ENCODE measurements around the gene GSDMA.

Gene GSDMA

DNA sequence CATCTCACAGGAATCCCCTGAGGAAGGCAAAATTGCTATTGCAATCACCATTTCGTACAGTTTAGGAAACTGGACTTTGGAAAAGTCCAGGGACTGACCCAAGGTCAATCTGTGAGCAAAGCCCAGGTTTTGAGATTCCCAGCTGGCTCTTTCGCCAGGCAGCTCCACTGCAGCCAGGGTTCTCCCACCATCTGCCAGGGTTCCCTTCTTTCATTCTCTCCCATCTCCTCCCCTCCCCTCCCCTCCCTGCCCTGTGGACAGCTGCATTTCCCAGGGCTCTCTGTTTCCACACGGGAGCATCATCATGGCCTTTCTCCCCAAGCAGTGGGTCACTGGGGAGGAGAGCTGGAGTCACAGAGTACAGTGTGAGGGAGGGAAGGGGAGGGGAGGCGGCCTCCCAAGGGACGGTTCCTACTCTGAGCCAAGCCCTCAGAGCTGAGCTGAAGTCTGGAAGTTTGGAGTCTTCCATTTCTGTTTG is 11.9 kb upstream of the GSDMA start:
- no peak for DNase-seq (ENCODE audit: low spot score)
- TF ChIP-seq CTCF (IDR thresholded peaks at IDR 0.05; ENCODE audit: extremely low read depth, insufficient read depth, missing control alignments) = no peak
- in situ Hi-C loops (cut with MboI; ENCODE audit: low pct_unique_long_range_greater_than_20kb, low sequenced_read_pairs, unreplicated experiment) = no loop called here

DNA sequence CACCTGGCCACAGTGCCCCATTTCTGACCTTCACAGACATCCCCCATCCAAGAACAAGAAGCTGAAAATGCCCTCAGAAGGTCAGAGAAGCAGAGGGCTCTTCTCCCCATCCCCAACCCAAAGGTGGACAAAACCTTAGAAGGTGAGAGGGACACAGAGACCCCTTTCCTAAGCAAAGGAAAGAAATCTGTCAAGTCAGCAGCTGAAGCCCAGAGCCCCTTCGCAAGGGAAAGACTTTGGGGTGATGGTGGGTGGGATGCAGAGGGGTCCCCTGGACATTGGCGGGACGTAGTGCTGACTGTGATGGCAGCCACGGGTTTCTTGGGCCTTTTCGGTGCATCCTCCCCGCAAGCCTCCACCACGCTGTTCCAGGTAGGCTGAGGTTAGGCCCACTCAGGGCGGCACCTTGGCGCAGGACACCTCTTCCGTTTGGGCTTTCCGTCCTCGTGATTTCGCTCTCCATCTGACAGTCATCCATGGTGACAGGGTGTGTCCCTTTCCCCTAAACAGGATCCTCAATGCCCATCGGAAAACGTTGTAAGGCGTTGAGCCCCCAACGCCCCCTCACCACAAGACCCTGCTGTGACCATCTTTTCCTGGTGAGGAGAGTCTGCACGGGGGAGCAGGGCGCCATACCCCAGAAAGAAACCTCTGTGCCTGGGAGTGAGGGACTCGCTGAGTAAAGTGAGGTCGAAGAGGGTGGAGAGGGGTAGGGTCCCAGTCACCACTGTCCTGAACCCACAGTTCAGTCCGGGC is 10.7 kb upstream of the GSDMA start:
- in situ Hi-C loops (cut with MboI; ENCODE audit: low pct_unique_long_range_greater_than_20kb, low sequenced_read_pairs, unreplicated experiment) = no loop called here
- TF ChIP-seq CTCF (IDR thresholded peaks at IDR 0.05; ENCODE audit: extremely low read depth, insufficient read depth, missing control alignments) = no peak

GRCh38 chr17:39952680-39953470 is 9.9 kb upstream of the GSDMA start:
- no peak for TF ChIP-seq CTCF (IDR thresholded peaks at IDR 0.05; ENCODE audit: extremely low read depth, insufficient read depth, missing control alignments)
- peak; percentile 99 for DNase-seq (ENCODE audit: low spot score)
- in situ Hi-C loops (cut with MboI; ENCODE audit: low pct_unique_long_range_greater_than_20kb, low sequenced_read_pairs, unreplicated experiment) = no loop called here

More for the DNA sequence above, 10.7 kb upstream of the GSDMA start:
- no peak for DNase-seq (ENCODE audit: low spot score)

DNA sequence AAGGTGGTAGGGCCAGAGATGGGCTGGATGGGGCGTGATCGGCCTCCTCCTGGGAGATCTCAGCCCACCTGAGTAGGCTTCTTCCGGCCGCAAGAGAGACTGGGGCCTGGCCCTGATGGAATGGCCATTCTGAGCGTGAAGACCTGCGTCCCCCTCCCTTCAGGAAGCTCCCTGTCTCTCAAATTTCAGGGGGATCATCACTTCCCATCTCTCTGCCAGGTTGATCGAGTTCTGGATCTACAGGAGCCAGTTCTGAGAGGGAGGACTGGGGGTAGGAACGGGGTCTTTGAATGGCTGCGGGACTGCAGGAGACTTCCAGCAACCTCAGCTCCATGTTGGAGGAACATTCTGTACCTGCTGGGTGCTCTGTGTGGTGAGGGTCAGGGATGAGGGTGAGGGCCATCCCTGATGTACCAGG is 9.3 kb upstream of the GSDMA start:
- in situ Hi-C loops (cut with MboI; ENCODE audit: low pct_unique_long_range_greater_than_20kb, low sequenced_read_pairs, unreplicated experiment) = no loop called here
- no peak for TF ChIP-seq CTCF (IDR thresholded peaks at IDR 0.05; ENCODE audit: extremely low read depth, insufficient read depth, missing control alignments)
- DNase-seq (ENCODE audit: low spot score) = no peak

GRCh38 chr17:39954876-39955275 is 7.9 kb upstream of the GSDMA start:
- in situ Hi-C loops (cut with MboI; ENCODE audit: low pct_unique_long_range_greater_than_20kb, low sequenced_read_pairs, unreplicated experiment) = no loop called here
- no peak for DNase-seq (ENCODE audit: low spot score)

More at GRCh38 chr17:39954876-39955275, 7.9 kb upstream of the GSDMA start:
- TF ChIP-seq CTCF (IDR thresholded peaks at IDR 0.05; ENCODE audit: extremely low read depth, insufficient read depth, missing control alignments) = no peak
